Ishikawa (cell line): ENCODE results near the gene ZSWIM3.

Experiments
- CEBPB ChIP-seq: IDR thresholded peaks from 2 replicates; pipeline ENCODE4 v1.6.1; 2012
- CREB1 ChIP-seq: IDR thresholded peaks from 2 replicates; pipeline ENCODE4 v1.6.1; 2012; ENCODE audit warnings: low read depth
- EP300 ChIP-seq: IDR thresholded peaks from 2 replicates; pipeline ENCODE4 v1.6.1; 2012; ENCODE audit warnings: borderline replicate concordance
- FOXM1 ChIP-seq: IDR thresholded peaks from 2 replicates; pipeline ENCODE4 v1.6.1; 2012; ENCODE audit warnings: low read depth, borderline replicate concordance
- MAX ChIP-seq: IDR thresholded peaks from 2 replicates; pipeline ENCODE4 v1.6.1; 2012
- NFIC ChIP-seq: IDR thresholded peaks from 2 replicates; pipeline ENCODE4 v1.6.1; 2012
- RAD21 ChIP-seq: IDR thresholded peaks from 2 replicates; pipeline ENCODE4 v1.6.1; 2012; ENCODE audit warnings: low read depth
- REST ChIP-seq: IDR thresholded peaks from 2 replicates; pipeline ENCODE4 v1.6.1; 2012; ENCODE audit warnings: low read depth, mild to moderate bottlenecking
- TAF1 ChIP-seq: IDR thresholded peaks from 2 replicates; pipeline ENCODE4 v1.6.1; 2012; ENCODE audit warnings: low read depth, mild to moderate bottlenecking
- TCF12 ChIP-seq: IDR thresholded peaks from 2 replicates; pipeline ENCODE4 v1.6.1; 2012; ENCODE audit warnings: low read depth
- TEAD4 ChIP-seq: IDR thresholded peaks from 2 replicates; pipeline ENCODE4 v1.6.1; 2012
- USF1 ChIP-seq: IDR thresholded peaks from 2 replicates; pipeline ENCODE4 v1.6.1; 2012
- YY1 ChIP-seq: IDR thresholded peaks from 2 replicates; pipeline ENCODE4 v1.6.1; 2012; ENCODE audit warnings: low read depth
- ZBTB7A ChIP-seq: IDR thresholded peaks from 2 replicates; pipeline ENCODE4 v1.6.1; 2012; ENCODE audit warnings: low read depth

- TF ChIP-seq NFIC (no peak), CREB1 (no peak), RAD21 (no peak), REST (no peak), TAF1 (no peak), CEBPB (no peak), MAX (no peak), FOXM1 (no peak), USF1 (no peak), TCF12 (no peak), TEAD4 (no peak), EP300 (no peak), YY1 (no peak), ZBTB7A (no peak)
These were observed 10.4 kb downstream of the ZSWIM3 start for GRCh38 chr20:45867819-45868176.
